GM18519 (cell line): Measurements from ENCODE around the gene C3orf62.
"Not testable (repeated sequence)": the region's sequence is repeated elsewhere in the genome, so short reads cannot be mapped to it uniquely, and the experiment has no call there.

ENCODE experiments used
- ATAC-seq: cut with Tn5 transposase; IDR thresholded peaks from one replicate; pipeline ENCODE4 v1.9.1; 2021; ENCODE audit warnings: mild to moderate bottlenecking, moderate library complexity; ENCODE audit not compliant: unreplicated experiment, low FRiP score

C3orf62 gene

DNA sequence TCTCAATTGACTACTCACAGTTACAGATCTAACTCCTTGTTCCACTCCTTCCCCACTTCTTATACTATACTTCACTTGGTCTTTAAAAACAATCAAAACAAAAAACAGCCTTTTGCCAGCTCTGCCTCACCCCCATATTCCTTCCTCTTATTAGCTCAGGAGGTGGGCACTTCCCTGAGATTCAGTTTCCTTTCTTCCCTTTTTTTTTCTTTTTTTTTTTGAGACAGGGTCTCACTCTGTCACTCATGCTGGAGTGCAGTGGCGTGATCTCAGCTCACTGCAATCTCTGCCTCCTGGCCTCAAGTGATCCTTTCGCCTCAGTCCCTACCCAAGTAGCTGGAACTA lies 6.9 kb downstream of the C3orf62 start:
- ATAC-seq = no peak

DNA sequence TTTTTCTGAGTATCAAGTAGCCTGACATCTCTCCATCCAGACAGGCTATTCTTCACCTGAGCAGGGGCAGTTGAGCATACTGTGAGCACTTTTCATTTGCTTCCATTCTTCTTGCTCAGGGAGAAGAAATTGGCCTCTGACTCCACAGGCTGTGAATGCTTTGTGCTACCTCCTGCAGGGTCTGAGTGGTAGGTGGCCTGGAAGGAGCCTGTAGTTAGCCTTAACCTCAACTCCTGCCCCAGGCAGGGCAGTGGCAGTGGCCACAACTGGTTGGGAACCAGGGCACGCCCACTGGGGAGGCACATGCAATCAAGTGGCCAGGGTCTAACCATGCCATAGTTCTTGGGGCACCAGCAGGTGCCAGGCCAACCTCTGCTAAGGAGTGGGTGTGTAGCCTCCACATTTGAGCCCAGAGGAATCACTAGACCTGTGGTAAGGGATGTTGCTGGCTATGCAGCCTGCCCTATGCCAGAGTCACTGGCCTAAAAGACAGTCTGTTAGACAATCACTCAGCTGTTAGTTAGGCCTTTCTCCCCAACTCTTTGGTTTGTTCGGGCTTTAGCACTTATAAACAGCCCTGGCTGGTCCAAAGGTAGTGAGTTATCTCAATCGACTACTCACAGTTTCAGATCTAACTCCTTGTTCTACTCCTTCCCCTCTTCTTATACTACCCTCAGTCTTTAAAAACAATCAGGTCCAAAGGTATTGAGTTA lies 7.4 kb downstream of the C3orf62 start:
- no peak for ATAC-seq

DNA sequence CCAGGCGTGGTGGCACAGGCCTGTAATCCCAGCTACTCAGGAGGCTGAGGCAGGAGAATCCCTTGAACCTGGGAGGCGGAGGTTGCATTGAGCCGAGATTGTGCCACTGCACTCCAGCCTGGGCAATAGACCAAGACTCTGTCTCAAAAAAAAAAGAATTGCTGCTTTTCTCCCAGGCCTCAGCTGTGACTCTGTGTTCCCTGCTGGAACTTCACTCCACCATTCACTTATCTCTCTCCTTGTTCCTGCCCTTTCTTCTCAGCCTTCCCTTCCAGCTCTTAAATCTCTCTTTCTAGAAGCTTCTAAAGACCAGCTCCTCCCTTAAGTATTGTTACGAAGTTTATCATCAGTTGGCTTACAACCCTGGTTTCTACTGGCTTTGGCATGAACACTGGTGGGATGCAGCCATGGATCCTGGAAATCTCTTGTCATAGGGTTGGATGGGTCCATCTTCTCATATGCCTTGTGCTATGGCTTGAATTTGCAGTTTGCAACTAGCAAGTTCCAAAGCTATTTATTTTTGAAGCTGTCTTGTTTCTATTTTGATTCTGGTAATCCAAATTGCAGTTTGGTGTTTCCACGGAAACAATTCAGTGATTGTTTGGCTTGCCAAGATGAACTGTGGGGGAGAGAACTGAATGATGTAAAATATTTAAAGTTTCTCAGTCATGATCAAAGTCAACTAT lies 10.5 kb downstream of the C3orf62 start:
- no peak for ATAC-seq

DNA sequence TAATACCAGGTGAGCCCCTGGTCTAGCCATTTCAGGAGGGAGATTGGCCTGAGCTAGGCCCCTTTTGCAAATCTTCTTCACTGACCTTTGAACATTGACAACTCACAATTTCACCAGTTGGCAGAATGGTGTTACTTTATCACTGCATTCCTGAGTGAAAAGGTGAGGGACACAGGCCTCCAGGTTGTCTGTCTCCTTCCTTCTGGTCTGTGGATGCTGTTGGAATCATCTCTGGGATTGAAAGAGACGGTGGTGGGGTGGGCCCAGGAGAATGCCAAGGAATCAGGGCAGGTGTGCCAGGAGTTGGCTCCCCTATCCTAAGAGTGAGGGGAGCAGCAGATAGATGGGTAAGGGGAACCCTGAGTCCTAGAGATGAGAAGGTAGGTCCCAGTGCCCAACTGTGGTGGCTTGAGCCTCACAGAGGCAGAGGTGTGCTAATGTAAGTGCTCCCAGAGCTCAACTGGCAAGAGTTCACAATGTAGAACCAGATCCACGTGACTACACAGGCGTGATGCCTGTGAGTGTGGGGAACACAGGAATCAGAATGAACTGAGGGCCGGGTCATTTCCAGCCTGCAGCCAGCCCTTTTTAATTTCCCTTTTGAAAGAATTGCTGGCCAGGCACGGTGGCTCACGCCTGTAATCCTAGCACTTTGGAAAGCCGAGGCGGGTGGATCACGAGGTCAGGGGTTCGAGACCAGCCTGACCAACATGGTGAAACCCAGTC lies 11.2 kb downstream of the C3orf62 start:
- ATAC-seq = no peak

DNA sequence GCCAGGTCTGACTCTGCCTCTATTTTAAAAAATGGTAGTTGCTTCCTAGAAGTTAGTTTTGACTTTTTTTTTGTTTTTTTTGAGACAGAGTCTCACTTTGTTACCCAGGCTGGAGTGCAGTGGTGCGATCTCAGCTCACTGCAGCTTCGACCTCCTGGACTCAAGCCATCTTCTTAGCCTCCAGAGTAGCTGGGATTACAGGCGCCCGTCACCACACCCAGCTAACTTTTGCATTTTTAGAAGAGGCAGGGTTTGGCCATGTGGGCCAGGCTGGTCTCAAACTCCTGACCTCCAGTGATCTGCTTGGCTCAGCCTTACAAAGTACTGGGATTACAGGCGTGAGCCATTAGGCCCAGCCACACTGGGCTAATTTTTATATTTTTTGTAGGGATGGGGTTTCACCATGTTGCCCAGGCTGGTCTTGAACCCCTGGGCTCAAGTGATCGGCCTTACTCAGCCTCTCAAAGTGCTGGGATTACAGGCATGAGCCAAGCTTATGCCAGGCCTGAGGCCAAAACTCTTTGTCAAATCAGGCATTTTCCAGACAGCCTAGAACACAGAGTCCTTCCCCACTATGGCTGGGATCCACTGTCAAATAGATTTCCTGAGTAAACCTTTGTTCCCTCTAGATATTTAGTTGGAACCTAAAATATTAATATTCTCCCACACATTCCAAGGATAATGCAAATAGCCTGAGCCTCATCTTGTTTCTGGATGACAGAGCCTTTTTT lies 13.7 kb downstream of the C3orf62 start:
- ATAC-seq = no peak

DNA sequence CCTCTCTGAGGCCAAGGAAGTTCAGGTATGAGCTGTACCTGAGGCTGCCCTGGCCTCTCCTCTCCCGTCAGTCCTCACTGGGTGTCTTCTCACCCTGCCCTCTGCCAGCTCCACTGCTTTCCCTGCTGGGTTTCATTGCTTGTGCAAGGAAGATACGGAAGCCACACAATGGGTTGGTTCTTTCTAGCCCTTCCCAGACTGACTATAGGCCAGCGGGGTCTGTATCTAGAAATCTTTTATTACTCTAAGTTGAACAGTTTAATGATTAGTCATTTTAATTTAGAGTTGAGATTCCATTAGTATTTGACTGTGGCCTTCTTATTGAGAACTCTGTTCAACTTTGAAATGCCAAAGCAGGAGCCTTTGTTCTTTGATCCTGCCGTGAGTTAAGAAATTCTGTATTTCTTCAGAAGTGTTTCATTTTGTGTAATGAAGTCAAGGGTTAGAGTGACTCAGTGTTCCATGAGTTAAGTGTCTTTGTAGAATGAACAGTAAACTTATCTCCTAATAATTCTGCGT lies 16.2 kb downstream of the C3orf62 start:
- no peak for ATAC-seq

DNA sequence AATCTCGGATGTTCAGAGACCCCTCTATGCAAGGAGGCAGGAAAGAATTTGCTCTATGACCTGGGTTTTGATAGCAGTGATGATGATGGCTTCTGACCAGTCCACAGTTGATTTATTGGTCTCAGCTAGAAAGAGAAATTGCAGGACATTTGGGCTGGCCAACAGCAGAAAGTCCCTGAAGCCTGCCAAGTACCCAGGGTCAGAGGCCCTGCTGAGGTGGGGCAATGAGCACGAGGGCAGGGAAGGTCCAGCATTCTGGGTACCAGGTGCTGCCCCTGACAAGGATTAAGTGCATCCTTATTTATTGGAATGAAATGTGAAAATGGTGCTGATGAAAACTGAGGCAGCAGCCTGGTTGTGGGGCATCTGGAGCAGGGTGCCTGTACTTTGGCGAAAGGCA lies 19.8 kb downstream of the C3orf62 start:
- no peak for ATAC-seq

DNA sequence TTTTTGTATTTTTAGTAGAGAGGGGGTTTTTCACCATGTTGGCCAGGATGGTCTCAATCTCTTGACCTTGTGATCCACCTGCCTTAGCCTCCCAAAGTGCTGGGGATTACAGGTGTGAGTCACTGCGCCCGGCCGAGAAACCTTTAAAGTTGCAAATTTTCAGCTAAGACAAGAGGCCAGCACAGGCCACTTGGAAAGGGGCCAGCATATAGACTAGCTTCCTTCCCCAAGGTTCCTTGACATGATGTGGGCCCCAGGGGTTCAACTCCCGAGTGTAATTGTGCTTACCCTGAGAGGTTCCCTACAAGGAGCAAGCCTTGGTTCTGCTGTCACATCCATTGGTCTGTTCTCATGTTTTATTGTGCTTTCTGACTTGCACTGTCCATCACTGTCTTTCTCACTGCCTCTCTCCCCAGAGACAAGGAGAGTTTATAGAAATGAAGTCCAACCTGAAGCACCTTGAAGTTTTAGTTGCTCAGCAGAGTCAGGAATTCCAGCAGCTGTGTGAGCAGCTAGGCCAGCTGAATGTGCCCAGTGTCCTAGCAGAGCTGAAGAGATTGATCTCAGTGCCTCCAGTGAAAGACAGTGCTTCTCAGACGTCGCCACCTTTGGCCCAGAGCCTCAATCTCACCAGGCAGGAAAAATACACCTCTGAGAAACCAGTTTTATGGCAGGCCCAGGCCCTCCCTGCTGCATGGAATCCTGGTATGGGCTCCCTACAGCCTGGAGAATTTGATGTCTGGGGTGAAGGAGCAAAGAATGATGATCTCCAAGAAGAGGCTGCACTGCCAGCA lies 21.1 kb downstream of the C3orf62 start:
- no peak for ATAC-seq

DNA sequence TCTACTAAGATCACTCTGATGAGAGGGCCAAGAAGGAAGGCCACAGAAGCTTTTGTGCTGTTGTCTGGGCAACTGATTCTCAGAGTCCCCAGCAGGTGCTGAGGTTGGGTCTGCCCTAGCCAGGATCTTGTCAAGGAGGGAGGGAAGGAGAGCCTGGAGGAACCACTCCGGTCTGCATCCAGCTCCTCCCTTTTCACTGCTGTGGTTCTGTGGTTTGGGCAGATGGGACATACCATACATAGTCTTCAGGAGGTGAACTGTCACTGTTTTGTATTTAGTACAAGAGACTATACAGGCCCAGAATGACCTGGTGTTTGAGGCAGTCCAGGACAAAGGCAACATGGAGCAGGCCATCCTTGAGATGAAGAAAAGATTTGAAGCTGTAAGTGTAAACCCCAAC lies 21.9 kb downstream of the C3orf62 start:
- ATAC-seq = no peak

DNA sequence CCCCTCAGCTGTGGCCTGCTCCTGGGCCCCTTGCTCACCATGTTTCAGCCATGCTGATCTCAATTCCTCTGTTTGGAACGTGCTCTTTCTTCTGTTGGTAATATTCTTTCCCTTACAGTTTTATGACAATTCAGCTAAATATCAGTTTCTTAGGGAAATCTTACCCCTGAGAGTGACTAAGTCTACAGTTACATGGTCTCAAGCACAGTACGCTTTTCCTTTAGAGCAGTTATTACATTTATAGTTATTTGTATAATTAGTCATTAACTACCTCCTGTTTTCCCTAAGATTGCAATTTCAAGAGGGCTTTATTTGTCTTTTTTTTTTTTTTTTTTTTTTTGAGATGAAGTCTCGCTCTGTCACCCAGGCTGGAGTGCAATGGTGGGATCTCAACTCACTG lies 23.5 kb downstream of the C3orf62 start:
- no peak for ATAC-seq

DNA sequence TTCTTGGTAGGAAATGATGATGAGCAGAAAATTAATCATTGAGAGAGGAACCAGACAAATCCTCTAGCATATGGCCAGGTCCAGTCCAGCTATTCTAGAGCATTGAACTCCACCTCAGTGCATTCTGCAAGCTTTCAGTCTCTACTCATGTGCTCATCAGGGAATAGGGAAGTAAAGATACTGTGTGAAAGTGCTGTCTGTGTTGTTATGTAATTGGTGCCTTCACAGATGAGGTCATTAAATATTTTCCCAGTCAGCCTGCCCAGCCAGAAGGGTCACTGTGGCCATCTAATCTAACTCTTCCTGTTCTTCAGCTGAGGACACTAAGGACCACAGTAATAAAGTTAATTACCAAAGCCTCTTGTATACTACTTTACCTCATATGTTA lies 28.2 kb downstream of the C3orf62 start:
- ATAC-seq = no peak

DNA sequence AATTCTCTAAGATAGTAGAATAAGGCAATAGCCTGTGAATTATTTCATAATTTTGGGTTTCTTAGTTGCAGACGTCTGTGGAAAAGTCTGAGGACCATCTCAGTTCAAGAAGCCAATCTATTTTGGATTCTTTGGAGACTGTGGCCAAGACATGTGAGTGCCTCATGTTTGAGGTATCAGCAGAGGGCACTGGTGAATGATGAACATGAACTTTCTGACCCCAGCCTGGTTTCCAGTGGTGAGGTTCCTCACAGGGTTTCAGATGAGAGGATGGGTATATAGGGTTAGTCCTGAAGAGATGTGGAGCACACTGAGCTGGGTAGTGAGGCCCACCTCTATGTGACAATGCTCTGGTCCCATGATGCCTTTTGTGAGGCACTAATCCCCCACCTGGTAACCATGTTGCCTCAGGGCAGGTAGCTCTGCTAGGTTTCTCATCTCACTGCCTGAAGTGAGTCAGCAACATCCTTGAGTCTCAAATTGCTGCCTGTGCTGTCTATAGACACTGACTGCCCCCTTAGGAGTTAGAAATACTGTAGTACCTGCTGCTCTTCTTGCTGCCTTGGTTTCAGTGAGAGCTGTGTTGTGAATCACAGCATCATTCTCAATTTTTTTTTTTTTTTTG lies 32.3 kb downstream of the C3orf62 start:
- no peak for ATAC-seq

DNA sequence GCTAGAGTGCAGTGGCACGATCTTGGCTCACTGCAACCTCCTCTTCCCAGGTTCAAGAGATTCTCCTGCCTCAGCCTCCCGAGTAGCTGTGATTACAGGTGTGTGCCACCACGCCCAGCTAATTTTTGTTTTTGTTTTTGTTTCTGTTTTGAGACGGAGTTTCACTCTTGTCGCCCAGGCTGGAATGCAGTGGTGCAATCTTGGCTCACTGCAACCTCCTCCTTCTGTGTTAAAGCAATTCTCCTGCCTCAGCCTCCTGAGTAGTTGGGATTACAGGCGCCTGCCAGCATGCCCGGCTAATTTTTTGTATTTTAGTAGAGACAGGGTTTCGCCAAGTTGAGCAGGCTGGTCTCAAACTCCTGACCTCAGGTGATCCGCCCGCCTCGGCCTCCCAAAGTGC lies 36.9 kb downstream of the C3orf62 start:
- ATAC-seq = not testable (repeated sequence)

DNA sequence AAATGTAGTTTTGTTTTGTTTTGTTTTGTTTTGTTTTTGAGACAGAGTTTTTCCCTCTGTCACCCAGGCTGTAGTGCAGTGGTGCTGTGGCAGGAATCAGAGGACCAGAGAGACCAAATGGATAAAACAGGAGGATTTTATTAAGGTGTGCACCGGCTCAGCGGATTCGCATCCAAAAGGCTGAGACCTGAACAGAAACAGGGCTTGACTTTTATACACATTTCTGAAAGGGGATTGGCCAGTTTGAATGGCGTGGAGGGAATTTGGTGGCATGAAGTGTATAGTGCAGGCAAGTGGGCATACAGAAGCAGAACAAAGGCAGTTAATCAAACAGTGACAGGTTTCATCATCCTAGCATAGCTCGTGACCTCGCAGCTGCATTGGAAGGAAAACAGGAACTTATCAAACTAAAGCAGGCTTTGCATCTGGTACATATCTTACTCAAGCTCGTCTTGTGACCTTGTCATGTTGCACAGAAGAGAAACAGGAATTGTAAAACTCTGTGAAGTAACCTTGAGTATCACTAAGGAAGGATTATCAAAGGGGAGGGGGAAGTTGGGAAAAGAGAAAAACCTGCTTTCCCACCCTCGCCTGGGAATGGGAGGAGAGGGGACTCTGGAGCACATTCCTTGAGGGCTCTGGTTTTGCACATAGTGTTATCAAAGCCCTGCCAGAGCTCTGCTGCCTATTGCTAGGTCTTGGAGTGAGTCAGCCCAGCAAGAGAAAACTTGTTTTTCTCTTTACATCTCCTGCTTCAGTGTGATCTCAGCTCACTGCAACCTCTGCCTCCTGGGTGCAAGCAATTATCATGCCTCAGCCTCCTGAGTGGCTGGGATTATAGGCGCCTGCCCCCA lies 38.5 kb downstream of the C3orf62 start:
- ATAC-seq = no peak

DNA sequence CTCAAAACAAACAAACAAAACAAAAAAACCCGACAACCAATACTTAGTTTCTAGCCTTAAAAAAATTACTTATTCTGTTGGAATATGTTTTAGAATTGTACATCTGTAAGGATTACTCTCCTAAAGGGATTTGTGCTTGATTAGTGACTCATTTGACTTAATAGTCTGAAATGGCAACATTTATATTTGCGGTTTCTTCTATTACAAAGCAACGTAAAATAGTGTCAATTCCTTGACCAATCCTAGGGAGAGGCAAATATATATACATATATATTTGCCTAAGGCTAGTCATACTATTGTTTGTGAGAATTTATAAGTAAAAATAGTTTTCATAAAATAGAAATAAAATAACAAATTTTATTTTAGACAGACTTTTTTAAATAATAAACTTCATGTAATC lies 39.7 kb downstream of the C3orf62 start:
- ATAC-seq = no peak

DNA sequence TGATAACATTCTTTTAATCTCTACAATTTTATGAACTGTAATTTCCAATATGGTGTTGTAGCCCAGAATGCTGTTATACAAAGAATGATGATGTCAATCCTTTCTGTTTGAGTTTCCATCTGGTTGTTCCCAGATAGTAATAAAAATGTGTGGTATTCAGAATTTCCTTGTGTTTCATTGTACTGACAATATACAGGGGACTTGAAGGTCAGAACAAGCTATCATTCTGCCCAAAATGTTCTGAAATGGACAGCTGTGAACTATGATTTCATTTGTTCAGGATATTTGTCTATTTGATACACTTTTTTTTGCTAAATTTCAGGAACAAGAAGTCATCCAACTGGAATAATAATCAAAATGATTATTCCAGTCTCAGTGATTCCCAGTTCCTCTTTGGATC lies 40.8 kb downstream of the C3orf62 start:
- no peak for ATAC-seq

DNA sequence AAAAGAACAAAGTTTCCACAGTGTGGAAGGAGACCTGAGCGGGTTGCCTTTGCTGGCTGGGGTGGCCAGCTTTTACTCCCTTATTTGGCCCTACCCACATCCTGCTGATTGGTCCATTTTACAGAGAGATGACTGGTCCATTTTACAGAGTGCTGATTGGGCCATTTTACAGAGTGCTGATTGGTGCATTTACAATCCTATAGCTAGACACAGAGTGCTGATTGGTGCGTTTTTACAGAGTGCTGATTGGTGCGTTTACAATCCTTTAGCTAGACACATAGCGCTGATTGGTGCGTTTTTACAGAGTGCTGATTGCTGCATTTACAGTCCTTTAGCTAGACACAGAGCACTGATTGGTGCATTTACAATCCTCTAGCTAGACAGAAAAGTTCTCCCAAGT lies 48.2 kb downstream of the C3orf62 start:
- not testable (repeated sequence) for ATAC-seq

DNA sequence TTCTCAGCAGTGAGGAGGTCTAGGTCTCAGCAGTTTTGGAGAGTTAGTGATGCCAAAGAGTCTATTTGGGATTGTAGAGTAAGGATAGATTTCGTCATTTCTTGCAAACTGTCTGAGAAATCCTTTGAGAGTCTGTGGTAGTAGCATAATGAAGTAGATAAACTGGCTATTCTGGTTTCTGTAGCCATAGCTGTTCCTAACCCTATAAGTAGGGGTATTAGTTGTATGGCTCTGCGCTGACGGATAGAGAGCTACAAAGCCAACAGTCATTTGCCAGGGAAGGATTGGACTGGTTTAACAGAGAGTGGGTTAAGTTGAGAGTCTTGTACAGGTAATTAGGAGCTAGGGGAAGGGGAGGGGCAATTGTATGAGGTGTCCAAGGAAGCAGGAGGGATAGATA lies 55.0 kb downstream of the C3orf62 start:
- ATAC-seq = no peak
